Esophagus squamous epithelium (tissue), 4 donors: ENCODE results near the gene PCDHA1.

ENCODE experiments used
- CTCF ChIP-seq, 6 experiments: fragments of 450-650 bp in 4 of 6; fragments of 200-600 bp in 2 of 6; sonication (generic) in 2 of 6; IDR thresholded peaks; one replicate each; pipeline ENCODE4 v1.5.1; 2016 to 2019; ENCODE audit warnings: antibody characterized with exemption in 6 of 6, mild to moderate bottlenecking in 4 of 6, moderate library complexity in 4 of 6
- POLR2A ChIP-seq, 4 donors: fragments of 450-650 bp; IDR thresholded peaks; one replicate each; pipeline ENCODE4 v1.6.1; 2017; ENCODE audit warnings: antibody characterized with exemption in 4 of 4, mild to moderate bottlenecking in 4 of 4, moderate library complexity in 3 of 4

- no peak for TF ChIP-seq POLR2A (IDR thresholded peaks at IDR 0.05)
- no peak for TF ChIP-seq CTCF (IDR thresholded peaks at IDR 0.05)
Observed at GRCh38 chr5:140857177-140857986, 71.4 kb downstream of the PCDHA1 start.
